Neutrophil (primary cell): ENCODE measurements around the gene KRTAP27-1.

Source experiments
- H3K27ac ChIP-seq: fragments of 200-600 bp; sonication (generic); 2 replicates; pipeline ENCODE4 v1.5.1; 2016; ENCODE audit warnings: mild to moderate bottlenecking, moderate library complexity
- H3K27me3 ChIP-seq: fragments of 200-600 bp; sonication (generic); 2 replicates; pipeline ENCODE4 v1.6.0; 2016; ENCODE audit warnings: mild to moderate bottlenecking
- H3K36me3 ChIP-seq: fragments of 200-600 bp; sonication (generic); 2 replicates; pipeline ENCODE4 v1.5.1; 2017
- H3K4me1 ChIP-seq, 2 experiments: fragments of 200-600 bp in 1 of 2; sonication (generic) in 1 of 2; 1 replicate in 1 of 2; 2 replicates in 1 of 2; pipeline versions ENCODE4 v1.5.1 to v1.6.1; 2013 to 2016; ENCODE audit warnings: low read depth in 1 of 2, low read length in 1 of 2, mild to moderate bottlenecking in 1 of 2, moderate library complexity in 1 of 2; ENCODE audit not compliant: control insufficient read depth in 1 of 2, insufficient read depth in 1 of 2
- H3K4me3 ChIP-seq, 2 experiments: fragments of 200-600 bp in 1 of 2; sonication (generic) in 1 of 2; 1 replicate in 1 of 2; 2 replicates in 1 of 2; pipeline ENCODE4 v1.5.1; 2013 to 2016; ENCODE audit warnings: low read depth in 1 of 2, low read length in 1 of 2, mild to moderate bottlenecking in 1 of 2, moderate library complexity in 1 of 2
- H3K9me3 ChIP-seq: fragments of 200-600 bp; sonication (generic); 2 replicates; pipeline ENCODE4 v1.5.1; 2016
- CTCF ChIP-seq: fragments of 200-600 bp; sonication (generic); IDR thresholded peaks from 2 replicates; pipeline ENCODE4 v1.5.1; 2016; ENCODE audit warnings: antibody characterized with exemption

KRTAP27-1 gene

GRCh38 chr21:30338717-30339116 lies 1.2 kb upstream of the KRTAP27-1 start:
- Histone ChIP-seq H3K9me3 (no peaks in the 10 kb centered on the region), H3K4me3 (no peak overlapping the region), H3K36me3 (no peaks in the 10 kb centered on the region), H3K4me1 (no peaks in the 10 kb centered on the region), H3K27ac (no peak overlapping the region), H3K27me3 (no peaks in the 10 kb centered on the region)
- no peak for TF ChIP-seq CTCF

GRCh38 chr21:30337772-30338171 lies 278 bp upstream of the KRTAP27-1 start:
- Histone ChIP-seq H3K36me3 (no peaks in the 10 kb centered on the region), H3K27me3 (no peaks in the 10 kb centered on the region), H3K9me3 (no peaks in the 10 kb centered on the region), H3K27ac (no peak overlapping the region), H3K4me3 (no peak overlapping the region), H3K4me1 (no peaks in the 10 kb centered on the region)
- no peak for TF ChIP-seq CTCF

- Histone ChIP-seq H3K4me1 (no peaks in the 10 kb centered on the region), H3K4me3 (no peak overlapping the region), H3K9me3 (no peaks in the 10 kb centered on the region), H3K36me3 (no peaks in the 10 kb centered on the region), H3K27me3 (no peaks in the 10 kb centered on the region), H3K27ac (no peak overlapping the region)
- no peak for TF ChIP-seq CTCF
Observed at GRCh38 chr21:30336596-30336995, 898 bp downstream of the KRTAP27-1 start.

GRCh38 chr21:30333736-30334135 lies 3.8 kb downstream of the KRTAP27-1 start:
- Histone ChIP-seq H3K4me3 (no peak overlapping the region), H3K36me3 (no peaks in the 10 kb centered on the region), H3K4me1 (no peaks in the 10 kb centered on the region), H3K9me3 (no peaks in the 10 kb centered on the region), H3K27ac (no peak overlapping the region), H3K27me3 (no peaks in the 10 kb centered on the region)
- no peak for TF ChIP-seq CTCF

GRCh38 chr21:30332681-30333080 lies 4.8 kb downstream of the KRTAP27-1 start:
- no peak overlapping the region for H3K27ac ChIP-seq
- no peaks in the 10 kb centered on the region for H3K9me3 ChIP-seq
- no peaks in the 10 kb centered on the region for H3K27me3 ChIP-seq
- no peak for TF ChIP-seq CTCF
- H3K36me3 ChIP-seq, result no peaks in the 10 kb centered on the region
- no peak overlapping the region for H3K4me3 ChIP-seq
- no peaks in the 10 kb centered on the region for H3K4me1 ChIP-seq
